Upper lobe of left lung (tissue), 6 donors: ENCODE results near the gene CD300LF. TPM values are rescaled to one million over a fixed set of nuclear protein-coding genes. Genes with fewer than 3 reads are reported as not detected.

ENCODE experiments used
- ATAC-seq, 2 donors: fragments of 200-7000 bp; cut with Tn5 transposase; one replicate each; pipeline ENCODE4 v1.9.1; 2022; ENCODE audit warnings: mild to moderate bottlenecking in 2 of 2, moderate library complexity in 2 of 2; ENCODE audit not compliant: low FRiP score in 2 of 2
- DNase-seq, 2 donors: peaks; one replicate each; pipeline ENCODE4 v3.0.0-alpha.2; 2019 to 2020
- H3K27ac ChIP-seq, 4 donors: fragments of 200-600 bp; sonication (generic); one replicate each; pipeline ENCODE4 v1.5.1; 2016 to 2019
- H3K27me3 ChIP-seq, 4 donors: fragments of 200-600 bp; sonication (generic); one replicate each; pipeline ENCODE4 v1.5.1; 2017 to 2019
- H3K36me3 ChIP-seq, 4 donors: fragments of 200-600 bp; sonication (generic); one replicate each; pipeline ENCODE4 v1.5.1; 2016 to 2019
- H3K4me1 ChIP-seq, 4 donors: fragments of 200-600 bp; sonication (generic); one replicate each; pipeline ENCODE4 v1.5.1; 2018 to 2019
- H3K4me3 ChIP-seq, 4 donors: fragments of 200-600 bp; sonication (generic); one replicate each; pipeline ENCODE4 v1.5.1; 2017 to 2019; ENCODE audit warnings: mild to moderate bottlenecking in 2 of 4, moderate library complexity in 1 of 4
- H3K9me3 ChIP-seq, 4 donors: fragments of 200-600 bp; sonication (generic); one replicate each; pipeline ENCODE4 v1.5.1; 2018 to 2019
- EP300 ChIP-seq, 4 donors: sonication (generic); formaldehyde crosslinking; IDR thresholded peaks; one replicate each; pipeline ENCODE4 v1.5.1; 2017; ENCODE audit warnings: antibody characterized with exemption in 4 of 4, control low read depth in 2 of 4
- POLR2A ChIP-seq, 4 donors: fragments of 450-650 bp; IDR thresholded peaks; one replicate each; pipeline ENCODE4 v1.5.1; 2016 to 2017; ENCODE audit warnings: antibody characterized with exemption in 4 of 4, mild to moderate bottlenecking in 2 of 4
- POLR2AphosphoS5 ChIP-seq, 2 donors: sonication (generic); formaldehyde crosslinking; IDR thresholded peaks; one replicate each; pipeline ENCODE4 v1.5.1; 2017; ENCODE audit warnings: antibody characterized with exemption in 2 of 2
- WGBS, 2 donors: methylation state at CpG; one replicate each; pipeline ENCODE4 v1.1.5; 2017 to 2018; 5-methylcytosine and 5-hydroxymethylcytosine counted together
- total RNA-seq, 6 donors: library from RNA; depleted of rRNA in 4 of 6; stranded (reverse); fragments of >200 nt in 4 of 6; gene quantifications; one replicate each; pipeline versions ENCODE4 v1.1.0 to v1.2.1, GENCODE V29; 2016 to 2021
- TF ChIP-seq, protein P1 (sequence below), 6 experiments: fragments of 450-650 bp in 4 of 6; fragments of 200-600 bp in 2 of 6; sonication (generic) in 2 of 6; IDR thresholded peaks; one replicate each; pipeline ENCODE4 v1.5.1; 2016 to 2019; ENCODE audit warnings: antibody characterized with exemption in 6 of 6
- donor health status: DM: no; HTN: no; CAD: no; lungs with moderate emphysema.
- donor health status: DM: no; HTN: yes; CAD: no; lungs with severe emphysema.

CD300LF gene
- total RNA-seq, 6 donors from 2014 or later, result 14.5 to 70.2 (median 33.4) TPM

DNA sequence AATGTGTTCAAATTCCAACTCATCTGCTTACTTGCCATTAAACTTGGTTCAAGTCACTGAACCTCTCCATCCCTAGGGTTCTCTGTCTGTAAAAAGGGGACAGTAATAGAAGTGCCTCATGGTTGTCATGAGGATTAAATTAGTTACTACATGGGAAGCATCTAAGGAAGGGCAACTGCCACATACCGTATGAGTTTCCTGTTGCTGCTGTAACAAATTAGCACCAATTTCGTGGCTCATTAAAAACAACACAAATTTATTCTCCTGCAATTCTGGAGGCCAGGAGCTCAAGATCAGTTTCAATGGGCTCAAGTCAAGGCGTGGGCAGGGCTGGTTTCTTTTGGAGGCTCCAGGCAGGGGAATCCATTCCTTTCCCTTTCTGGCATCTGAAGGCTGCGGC is 18.6 kb downstream of the CD300LF start:
- H3K4me1 ChIP-seq, result peaks cover 0 to 7% (median 0%) of the 10 kb centered on the region in 4 donors
- no peaks in the 10 kb centered on the region for H3K9me3 ChIP-seq
- 78 to 89% methylated on average over 4 of the region's 4 CpGs for WGBS, 2 donors
- no peak overlapping the region for H3K4me3 ChIP-seq
- no peak overlapping the region for H3K27ac ChIP-seq
- no peak for TF ChIP-seq POLR2AphosphoS5 (IDR thresholded peaks at IDR 0.05)
- no peak for TF ChIP-seq EP300 (IDR thresholded peaks at IDR 0.05)
- no peak for TF ChIP-seq POLR2A (IDR thresholded peaks at IDR 0.05)
- TF ChIP-seq, protein P1, sequence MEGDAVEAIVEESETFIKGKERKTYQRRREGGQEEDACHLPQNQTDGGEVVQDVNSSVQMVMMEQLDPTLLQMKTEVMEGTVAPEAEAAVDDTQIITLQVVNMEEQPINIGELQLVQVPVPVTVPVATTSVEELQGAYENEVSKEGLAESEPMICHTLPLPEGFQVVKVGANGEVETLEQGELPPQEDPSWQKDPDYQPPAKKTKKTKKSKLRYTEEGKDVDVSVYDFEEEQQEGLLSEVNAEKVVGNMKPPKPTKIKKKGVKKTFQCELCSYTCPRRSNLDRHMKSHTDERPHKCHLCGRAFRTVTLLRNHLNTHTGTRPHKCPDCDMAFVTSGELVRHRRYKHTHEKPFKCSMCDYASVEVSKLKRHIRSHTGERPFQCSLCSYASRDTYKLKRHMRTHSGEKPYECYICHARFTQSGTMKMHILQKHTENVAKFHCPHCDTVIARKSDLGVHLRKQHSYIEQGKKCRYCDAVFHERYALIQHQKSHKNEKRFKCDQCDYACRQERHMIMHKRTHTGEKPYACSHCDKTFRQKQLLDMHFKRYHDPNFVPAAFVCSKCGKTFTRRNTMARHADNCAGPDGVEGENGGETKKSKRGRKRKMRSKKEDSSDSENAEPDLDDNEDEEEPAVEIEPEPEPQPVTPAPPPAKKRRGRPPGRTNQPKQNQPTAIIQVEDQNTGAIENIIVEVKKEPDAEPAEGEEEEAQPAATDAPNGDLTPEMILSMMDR (IDR thresholded peaks at IDR 0.05), result no peak
- ATAC-seq (no peak), DNase-seq (no peak)
- H3K36me3 ChIP-seq, result no peaks in the 10 kb centered on the region
- no peaks in the 10 kb centered on the region for H3K27me3 ChIP-seq

DNA sequence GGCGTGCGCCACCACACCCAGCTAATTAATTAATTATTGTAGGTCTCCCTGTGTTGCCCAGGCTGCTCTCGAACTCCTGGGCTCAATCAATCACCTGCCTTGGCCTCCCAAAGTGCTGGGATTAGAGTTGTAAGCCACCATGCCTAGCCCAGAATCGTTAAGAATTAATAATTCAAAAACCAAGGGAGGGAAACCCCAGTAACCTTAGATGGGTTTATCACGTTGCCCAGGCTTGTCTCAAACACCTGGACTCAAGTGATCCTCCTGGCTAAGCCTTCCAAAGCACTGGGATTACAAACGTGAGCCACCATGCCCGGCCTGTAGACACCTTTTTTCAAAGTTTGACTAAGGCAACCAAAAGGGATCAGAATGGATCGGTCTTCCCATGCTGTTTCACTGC is 21.6 kb downstream of the CD300LF start:
- Histone ChIP-seq H3K4me1 (peaks cover 0 to 10% (median 0%) of the 10 kb centered on the region in 4 donors), H3K4me3 (no peak overlapping the region), H3K27me3 (no peaks in the 10 kb centered on the region), H3K36me3 (no peaks in the 10 kb centered on the region), H3K9me3 (no peaks in the 10 kb centered on the region), H3K27ac (peak overlapping the region; percentile 13 to 65 (median 40))
- DNase-seq (no peak), ATAC-seq (no peak)
- no peak for TF ChIP-seq EP300 (IDR thresholded peaks at IDR 0.05)
- TF ChIP-seq, protein P1 (IDR thresholded peaks at IDR 0.05), result no peak
- TF ChIP-seq POLR2AphosphoS5 (IDR thresholded peaks at IDR 0.05), result no peak
- no peak for TF ChIP-seq POLR2A (IDR thresholded peaks at IDR 0.05)
- WGBS, 2 donors, result 76 to 82% methylated on average over 7 to 8 of the region's 8 CpGs

- H3K4me3 ChIP-seq, result no peak overlapping the region
- peak in 1 of 2 donors; percentile 76 for DNase-seq
- 51 to 68% methylated on average over 6 of the region's 6 CpGs for WGBS, 2 donors
Measured at GRCh38 chr17:74690409-74690825, 22.3 kb downstream of the CD300LF start.

DNA sequence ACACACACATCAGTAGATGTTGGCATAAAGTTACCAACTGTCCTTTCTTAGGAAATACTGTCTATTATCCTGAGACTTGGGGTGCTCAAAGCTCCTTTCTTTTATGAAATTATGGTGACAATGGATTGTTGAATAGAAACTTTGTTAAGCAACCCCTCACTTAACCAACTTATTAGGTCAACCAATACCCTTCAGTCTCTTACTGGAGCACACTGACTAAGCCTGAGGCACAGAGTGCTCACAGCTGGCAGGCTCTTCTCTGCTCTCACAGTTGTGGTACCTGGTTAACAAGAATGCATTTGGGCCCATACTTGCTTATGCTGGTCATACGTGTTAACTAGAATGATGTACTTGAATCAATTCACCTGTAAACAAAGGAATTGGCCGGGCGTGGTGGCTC is 24.8 kb downstream of the CD300LF start:
- H3K27ac ChIP-seq, result no peak overlapping the region
- H3K9me3 ChIP-seq, result no peaks in the 10 kb centered on the region
- no peak overlapping the region for H3K4me3 ChIP-seq
- peaks cover 0 to 10% (median 0%) of the 10 kb centered on the region in 4 donors for H3K4me1 ChIP-seq
- TF ChIP-seq EP300 (IDR thresholded peaks at IDR 0.05) (no peak), POLR2A (IDR thresholded peaks at IDR 0.05) (no peak), POLR2AphosphoS5 (IDR thresholded peaks at IDR 0.05) (no peak)
- TF ChIP-seq, protein P1 (IDR thresholded peaks at IDR 0.05), result no peak
- H3K27me3 ChIP-seq, result no peaks in the 10 kb centered on the region
- no peak for DNase-seq
- WGBS, 2 donors, result 88 to 100% methylated on average over 2 to 3 of the region's 3 CpGs
- ATAC-seq, result no peak
- no peaks in the 10 kb centered on the region for H3K36me3 ChIP-seq

More at GRCh38 chr17:74690409-74690825, 22.3 kb downstream of the CD300LF start:
- Histone ChIP-seq H3K27me3 (no peaks in the 10 kb centered on the region), H3K36me3 (no peaks in the 10 kb centered on the region), H3K9me3 (no peaks in the 10 kb centered on the region), H3K27ac (peak overlapping the region; percentile 24 to 77 (median 46)), H3K4me1 (peaks cover 0 to 10% (median 0%) of the 10 kb centered on the region in 4 donors)
- peak; percentile 72 to 84 for ATAC-seq
- TF ChIP-seq, protein P1 (IDR thresholded peaks at IDR 0.05), result no peak
- no peak for TF ChIP-seq EP300 (IDR thresholded peaks at IDR 0.05)
- peak in 1 of 2 donors; percentile 10 for TF ChIP-seq POLR2AphosphoS5 (IDR thresholded peaks at IDR 0.05)
- peak in 1 of 4 donors; percentile 50 for TF ChIP-seq POLR2A (IDR thresholded peaks at IDR 0.05)

DNA sequence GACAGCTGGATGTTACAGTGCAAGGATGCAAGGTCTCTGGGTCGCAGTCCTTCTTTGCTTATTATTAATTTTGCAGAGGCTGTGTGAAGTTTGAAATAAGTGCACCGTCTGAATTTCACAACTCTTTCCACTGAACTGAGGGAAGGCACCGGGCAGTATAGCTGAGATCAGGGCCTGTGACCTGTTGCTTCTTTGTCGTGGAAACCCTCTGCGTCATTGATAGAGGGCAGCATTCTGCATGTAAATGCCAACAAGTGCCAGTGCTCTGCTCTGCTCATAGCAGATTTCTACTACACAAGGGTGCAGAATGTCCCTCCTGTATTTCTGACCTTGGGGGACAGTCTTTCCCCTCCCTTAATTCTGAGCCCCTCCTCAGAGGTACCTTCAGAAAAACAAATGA is 26.0 kb downstream of the CD300LF start:
- H3K27me3 ChIP-seq, result no peaks in the 10 kb centered on the region
- H3K9me3 ChIP-seq, result no peaks in the 10 kb centered on the region
- peak in 1 of 2 donors; percentile 50 for DNase-seq
- no peak for ATAC-seq
- 51 to 66% methylated on average over 5 of the region's 5 CpGs for WGBS, 2 donors
- no peak overlapping the region for H3K27ac ChIP-seq
- no peaks in the 10 kb centered on the region for H3K36me3 ChIP-seq
- TF ChIP-seq, protein P1 (IDR thresholded peaks at IDR 0.05), result no peak
- no peak for TF ChIP-seq EP300 (IDR thresholded peaks at IDR 0.05)
- no peak overlapping the region for H3K4me3 ChIP-seq
- H3K4me1 ChIP-seq, result peaks cover 0 to 10% (median 0%) of the 10 kb centered on the region in 4 donors
